Measurements from ENCODE around the gene RALGDS.

Gene RALGDS

GRCh38 chr9:133144904-133145851 is 24.1 kb upstream of the RALGDS start:
- ChIA-PET CTCF (interaction anchor here (0.7 to 7.8 kb wide), 40 partner anchors 11 to 476 kb away, joined by 3 to 342 read pairs (median 6); partner anchors contain the start of genes DDX31, GBGT1 and GTF3C5), POLR2A (interaction anchor here (0.5 to 2.2 kb wide), 10 partner anchors 13 to 123 kb away, joined by 3 to 26 read pairs (median 4); partner anchors contain the start of genes GTF3C5 and RALGDS)
- no peaks in the 10 kb centered on the region for H3K36me3 ChIP-seq (ENCODE audit: control insufficient read depth in 2 of 2, insufficient read depth in 1 of 2, low read length in 2 of 2)
- TF ChIP-seq ZNF629 (tag by site-specific recombination; IDR thresholded peaks at IDR 0.05) (0 out of 2 replicates have a peak, but pooled peaks have one; percentile 9), ZNF302 (tag by site-specific recombination; IDR thresholded peaks at IDR 0.05; ENCODE audit: low read depth) (no peak)
- H3K4me1 ChIP-seq (ENCODE audit: control insufficient read depth, insufficient read depth, low read length): peaks cover 3% of the 10 kb centered on the region; the same call in 1 of the 2 replicates
- H3K27ac ChIP-seq (ENCODE audit: extremely low read depth, low read depth, low read length): no peak overlapping the region
- H3K4me3 ChIP-seq (ENCODE audit: low read depth, low read length): no peak overlapping the region
- H3K9me3 ChIP-seq (ENCODE audit: control insufficient read depth, insufficient read depth, low read depth, low read length): no peaks in the 10 kb centered on the region

- H3K4me1 ChIP-seq (ENCODE audit: control insufficient read depth, insufficient read depth, low read length): peaks cover 3% of the 10 kb centered on the region; the same call in 1 of the 2 replicates
- CTCF ChIA-PET: interaction anchor here (0.6 to 7.8 kb wide), 53 partner anchors 10 to 808 kb away, joined by 3 to 342 read pairs (median 5); partner anchors contain the start of genes GBGT1 and GTF3C5
- no peak overlapping the region; the same call in 1 of the 2 replicates for H3K27ac ChIP-seq (ENCODE audit: extremely low read depth, low read depth, low read length)
- H3K4me3 ChIP-seq (ENCODE audit: low read depth, low read length): peak overlapping the region; percentile 23
- POLR2A ChIA-PET: interaction anchor here (0.5 to 2.2 kb wide), 11 partner anchors 11 to 122 kb away, joined by 3 to 26 read pairs (median 4); partner anchors contain the start of genes GTF3C5 and RALGDS
- H3K9me3 ChIP-seq (ENCODE audit: control insufficient read depth, insufficient read depth, low read depth, low read length): no peaks in the 10 kb centered on the region
- H3K36me3 ChIP-seq (ENCODE audit: control insufficient read depth in 2 of 2, insufficient read depth in 1 of 2, low read length in 2 of 2): no peaks in the 10 kb centered on the region
- TF ChIP-seq ZNF624 (tag by site-specific recombination; IDR thresholded peaks at IDR 0.05) (no peak), ZNF223 (tag by site-specific recombination; IDR thresholded peaks at IDR 0.05) (no peak), ZNF16 (tag by site-specific recombination; IDR thresholded peaks at IDR 0.05; ENCODE audit: low read depth) (no peak), ZNF596 (tag by site-specific recombination; IDR thresholded peaks at IDR 0.05) (no peak), REST (tag by site-specific recombination; IDR thresholded peaks at IDR 0.05) (no peak), ZNF280C (tag by site-specific recombination; IDR thresholded peaks at IDR 0.05) (no peak), KLF9 (tag by site-specific recombination; IDR thresholded peaks at IDR 0.05; ENCODE audit: low read depth) (peak; percentile 93), ZNF394 (tag by site-specific recombination; IDR thresholded peaks at IDR 0.05; ENCODE audit: borderline replicate concordance) (peak; percentile 68), ZNF211 (tag by site-specific recombination; IDR thresholded peaks at IDR 0.05; ENCODE audit: low read depth) (no peak), CTCF (tag by site-specific recombination; IDR thresholded peaks at IDR 0.05) (peak; percentile 99), SP7 (tag by site-specific recombination; IDR thresholded peaks at IDR 0.05) (peak; percentile 92), ZSCAN16 (tag by site-specific recombination; IDR thresholded peaks at IDR 0.05) (0 out of 2 replicates have a peak, but pooled peaks have one; percentile 13), KLF8 (tag by site-specific recombination; IDR thresholded peaks at IDR 0.05) (peak; percentile 96), ZNF560 (tag by site-specific recombination; IDR thresholded peaks at IDR 0.05; ENCODE audit: borderline replicate concordance) (no peak), ZBTB1 (tag by site-specific recombination; IDR thresholded peaks at IDR 0.05) (no peak), SALL2 (tag by site-specific recombination; IDR thresholded peaks at IDR 0.05; ENCODE audit: borderline replicate concordance) (no peak), ZNF449 (tag by site-specific recombination; IDR thresholded peaks at IDR 0.05) (peak; percentile 42; the same call in 1 of the 2 replicates), ZNF350 (tag by site-specific recombination; IDR thresholded peaks at IDR 0.05) (no peak), ZNF747 (tag by site-specific recombination; IDR thresholded peaks at IDR 0.05) (no peak), ZBTB21 (tag by site-specific recombination; IDR thresholded peaks at IDR 0.05) (peak; percentile 65)
Observed at GRCh38 chr9:133144142-133144903, 23.3 kb upstream of the RALGDS start.
